ENCODE data around the gene MAB21L1.

DNA sequence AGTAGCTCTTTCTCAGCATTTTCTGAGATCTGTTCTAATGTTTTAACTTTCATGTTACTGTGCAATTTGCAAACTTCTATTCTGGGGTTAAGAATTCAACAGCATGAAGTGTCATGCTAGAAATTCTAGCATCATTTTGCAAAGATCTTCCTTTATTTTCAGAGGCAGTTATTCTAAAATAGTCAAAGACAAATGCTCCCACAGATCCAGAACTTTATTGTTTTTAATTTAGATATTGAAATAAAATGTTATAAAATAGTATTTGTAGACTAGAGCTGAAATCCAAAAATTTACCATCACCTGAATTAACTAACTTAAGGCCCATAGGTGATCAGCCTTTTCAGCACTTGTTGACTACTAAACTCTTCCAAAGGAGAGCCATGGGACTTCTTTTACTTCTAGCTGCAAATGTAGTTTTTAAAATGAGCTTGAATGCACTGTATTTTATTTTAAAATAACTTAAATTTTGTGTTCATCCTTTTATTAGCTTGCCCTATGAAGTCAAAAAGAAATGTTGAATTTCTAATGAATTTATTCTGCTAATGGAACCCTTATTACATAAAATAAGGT is 3.2 kb downstream of the MAB21L1 start:
- TF ChIP-seq, protein P1, sequence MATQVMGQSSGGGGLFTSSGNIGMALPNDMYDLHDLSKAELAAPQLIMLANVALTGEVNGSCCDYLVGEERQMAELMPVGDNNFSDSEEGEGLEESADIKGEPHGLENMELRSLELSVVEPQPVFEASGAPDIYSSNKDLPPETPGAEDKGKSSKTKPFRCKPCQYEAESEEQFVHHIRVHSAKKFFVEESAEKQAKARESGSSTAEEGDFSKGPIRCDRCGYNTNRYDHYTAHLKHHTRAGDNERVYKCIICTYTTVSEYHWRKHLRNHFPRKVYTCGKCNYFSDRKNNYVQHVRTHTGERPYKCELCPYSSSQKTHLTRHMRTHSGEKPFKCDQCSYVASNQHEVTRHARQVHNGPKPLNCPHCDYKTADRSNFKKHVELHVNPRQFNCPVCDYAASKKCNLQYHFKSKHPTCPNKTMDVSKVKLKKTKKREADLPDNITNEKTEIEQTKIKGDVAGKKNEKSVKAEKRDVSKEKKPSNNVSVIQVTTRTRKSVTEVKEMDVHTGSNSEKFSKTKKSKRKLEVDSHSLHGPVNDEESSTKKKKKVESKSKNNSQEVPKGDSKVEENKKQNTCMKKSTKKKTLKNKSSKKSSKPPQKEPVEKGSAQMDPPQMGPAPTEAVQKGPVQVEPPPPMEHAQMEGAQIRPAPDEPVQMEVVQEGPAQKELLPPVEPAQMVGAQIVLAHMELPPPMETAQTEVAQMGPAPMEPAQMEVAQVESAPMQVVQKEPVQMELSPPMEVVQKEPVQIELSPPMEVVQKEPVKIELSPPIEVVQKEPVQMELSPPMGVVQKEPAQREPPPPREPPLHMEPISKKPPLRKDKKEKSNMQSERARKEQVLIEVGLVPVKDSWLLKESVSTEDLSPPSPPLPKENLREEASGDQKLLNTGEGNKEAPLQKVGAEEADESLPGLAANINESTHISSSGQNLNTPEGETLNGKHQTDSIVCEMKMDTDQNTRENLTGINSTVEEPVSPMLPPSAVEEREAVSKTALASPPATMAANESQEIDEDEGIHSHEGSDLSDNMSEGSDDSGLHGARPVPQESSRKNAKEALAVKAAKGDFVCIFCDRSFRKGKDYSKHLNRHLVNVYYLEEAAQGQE (IDR thresholded peaks at IDR 0.05) = no peak
- TF ChIP-seq, protein P2, sequence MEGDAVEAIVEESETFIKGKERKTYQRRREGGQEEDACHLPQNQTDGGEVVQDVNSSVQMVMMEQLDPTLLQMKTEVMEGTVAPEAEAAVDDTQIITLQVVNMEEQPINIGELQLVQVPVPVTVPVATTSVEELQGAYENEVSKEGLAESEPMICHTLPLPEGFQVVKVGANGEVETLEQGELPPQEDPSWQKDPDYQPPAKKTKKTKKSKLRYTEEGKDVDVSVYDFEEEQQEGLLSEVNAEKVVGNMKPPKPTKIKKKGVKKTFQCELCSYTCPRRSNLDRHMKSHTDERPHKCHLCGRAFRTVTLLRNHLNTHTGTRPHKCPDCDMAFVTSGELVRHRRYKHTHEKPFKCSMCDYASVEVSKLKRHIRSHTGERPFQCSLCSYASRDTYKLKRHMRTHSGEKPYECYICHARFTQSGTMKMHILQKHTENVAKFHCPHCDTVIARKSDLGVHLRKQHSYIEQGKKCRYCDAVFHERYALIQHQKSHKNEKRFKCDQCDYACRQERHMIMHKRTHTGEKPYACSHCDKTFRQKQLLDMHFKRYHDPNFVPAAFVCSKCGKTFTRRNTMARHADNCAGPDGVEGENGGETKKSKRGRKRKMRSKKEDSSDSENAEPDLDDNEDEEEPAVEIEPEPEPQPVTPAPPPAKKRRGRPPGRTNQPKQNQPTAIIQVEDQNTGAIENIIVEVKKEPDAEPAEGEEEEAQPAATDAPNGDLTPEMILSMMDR (IDR thresholded peaks at IDR 0.05; ENCODE audit: low read depth, low read length, missing input control) = no peak
- no peak for TF ChIP-seq TAF1 (conservative IDR thresholded peaks at IDR 0.05)
- no peak for TF ChIP-seq RAD21 (IDR thresholded peaks at IDR 0.05)

All from liver (tissue), 3 donors.